Small intestine (tissue), 7 donors: ENCODE measurements around the gene PIK3R5. TPM values are rescaled to one million over a fixed set of nuclear protein-coding genes. Genes with fewer than 3 reads are reported as not detected.
A peak's percentile ranks its signal among the peaks of the same experiment; 100 is the strongest.
"Not testable (repeated sequence)": the region's sequence is repeated elsewhere in the genome, so short reads cannot be mapped to it uniquely, and the experiment has no call there.

Source experiments
- DNase-seq, 2 donors: peaks; one replicate each; pipeline versions ENCODE4 v3.0.0 to v3.0.0-alpha.2; 2013
- FAIRE-seq: peaks from 2 replicates; lab custom pipeline; 2012; peaks lifted over from hg19 to GRCh38; lab: Jason Lieb, UNC
- H3K27ac ChIP-seq, 3 donors: one replicate each; pipeline ENCODE4 v1.5.1; 2013; ENCODE audit warnings: low read length in 2 of 3, mild to moderate bottlenecking in 2 of 3, control low read depth in 1 of 3, inconsistent platforms in 1 of 3, low read depth in 1 of 3, moderate library complexity in 1 of 3
- H3K27me3 ChIP-seq, 3 donors: one replicate each; pipeline ENCODE4 v1.6.1; 2013; ENCODE audit warnings: low read length in 3 of 3, inconsistent platforms in 1 of 3; ENCODE audit not compliant: control insufficient read depth in 3 of 3, insufficient read depth in 3 of 3
- H3K36me3 ChIP-seq, 3 donors: one replicate each; pipeline ENCODE4 v1.6.1; 2013; ENCODE audit warnings: low read length in 3 of 3, inconsistent platforms in 1 of 3, low read depth in 1 of 3, mild to moderate bottlenecking in 1 of 3, moderate library complexity in 1 of 3; ENCODE audit not compliant: control insufficient read depth in 3 of 3, insufficient read depth in 2 of 3
- H3K4me1 ChIP-seq, 3 donors: one replicate each; pipeline ENCODE4 v1.6.1; 2013; ENCODE audit warnings: low read length in 2 of 3, inconsistent platforms in 1 of 3, low read depth in 1 of 3, mild to moderate bottlenecking in 1 of 3, moderate library complexity in 1 of 3; ENCODE audit not compliant: control insufficient read depth in 3 of 3, insufficient read depth in 2 of 3
- H3K4me3 ChIP-seq, 3 donors: one replicate each; pipeline ENCODE4 v1.5.1; 2013; ENCODE audit warnings: low read length in 3 of 3, control low read depth in 1 of 3, inconsistent platforms in 1 of 3, low read depth in 1 of 3, mild to moderate bottlenecking in 1 of 3, moderate library complexity in 1 of 3
- H3K9me3 ChIP-seq, 2 donors: one replicate each; pipeline ENCODE4 v1.6.1; 2013; ENCODE audit warnings: low read depth in 1 of 2, low read length in 1 of 2; ENCODE audit not compliant: control insufficient read depth in 2 of 2, insufficient read depth in 1 of 2
- WGBS, 3 donors: extraction: QIAGEN DNeasy Blood & Tissue Kit; methylation state at CpG; one replicate each; pipeline ENCODE4 v1.1.7; 2013; 5-methylcytosine and 5-hydroxymethylcytosine counted together
- polyA plus RNA-seq, 4 donors: library from polyadenylated mRNA; stranded (reverse) in 3 of 4; unstranded in 1 of 4; fragments of 200-250 nt in 3 of 4; fragments of 120-200 nt in 1 of 4; gene quantifications; one replicate each; pipeline versions ENCODE4 v1.2.1 to v1.2.3, GENCODE V29; 2013
- donor health status: healthy with polysubstance abuse.
- donor health status: control.
- donor health status: control.
- donor health status: Bipolar disorder and iron deficiency.
- donor health status: healthy.

Gene PIK3R5
- polyA plus RNA-seq, 4 donors, result 1.3 to 4.6 (median 3.0) TPM

DNA sequence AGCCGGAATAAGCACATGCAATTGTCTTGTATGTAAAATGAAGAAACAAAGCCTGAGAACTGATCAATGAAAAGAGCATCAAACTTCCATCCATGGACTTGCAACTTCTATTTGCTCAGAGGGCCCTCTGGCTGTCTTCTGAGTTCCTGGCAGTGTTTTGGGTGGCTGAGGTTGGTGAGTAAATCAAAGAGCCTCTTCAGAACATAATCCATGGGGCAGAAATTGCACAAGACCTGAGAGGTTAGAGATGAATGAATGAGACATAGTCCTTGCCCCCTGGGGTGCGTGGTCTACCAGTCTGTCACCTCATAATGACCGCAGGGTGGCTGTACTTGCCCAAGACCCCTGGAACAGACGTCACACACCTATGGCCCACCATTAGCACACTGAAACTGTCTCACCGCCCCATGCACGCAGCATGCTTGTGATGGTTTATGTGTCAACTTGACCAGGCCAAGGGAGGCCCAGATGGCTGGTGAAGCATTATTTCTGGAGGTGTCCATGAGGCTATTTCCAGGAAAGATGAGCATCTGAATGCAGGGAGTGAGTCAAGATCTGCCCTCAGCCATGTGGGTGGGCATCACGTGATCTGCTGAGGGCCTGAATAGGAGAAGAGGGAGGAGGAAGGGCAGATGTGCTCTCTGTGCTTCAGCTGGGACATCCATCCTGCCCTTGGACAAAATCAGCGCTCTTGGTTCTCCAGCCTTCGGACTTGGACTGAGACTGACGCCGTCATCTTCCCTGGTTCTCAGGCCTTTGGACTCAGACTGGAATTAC is 106.3 kb downstream of the PIK3R5 start:
- peaks cover 0 to 7% (median 0%) of the 10 kb centered on the region in 3 donors for H3K27me3 ChIP-seq
- H3K36me3 ChIP-seq, result no peaks in the 10 kb centered on the region
- no peak overlapping the region for H3K27ac ChIP-seq
- no peak for FAIRE-seq
- peaks cover 0 to 2% of the 10 kb centered on the region in 2 donors for H3K9me3 ChIP-seq
- DNase-seq, result no peak
- 78 to 85% (median 81%) methylated on average over 11 of the region's 11 CpGs for WGBS, 3 donors
- no peak overlapping the region for H3K4me3 ChIP-seq
- H3K4me1 ChIP-seq, result no peaks in the 10 kb centered on the region

DNA sequence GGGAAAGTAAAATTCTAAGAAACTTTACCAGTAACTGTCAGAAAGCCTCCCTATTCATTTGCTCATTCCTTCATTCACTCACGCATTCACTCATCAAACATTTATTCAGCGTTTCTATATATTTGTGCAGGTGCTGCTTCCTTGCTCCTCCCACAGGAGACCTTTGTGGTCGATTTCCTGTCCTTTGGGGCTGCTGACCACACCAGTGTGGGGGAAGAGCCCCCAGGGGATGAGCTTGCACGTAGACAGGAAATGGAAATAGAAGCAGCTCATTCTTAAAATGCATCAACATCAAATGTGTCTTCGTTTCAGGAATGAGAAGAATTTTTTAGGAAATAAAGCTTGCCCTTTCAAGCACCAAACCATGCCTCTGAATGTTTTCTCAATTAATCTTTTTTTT is 107.6 kb downstream of the PIK3R5 start:
- WGBS, 3 donors, result 27 to 39% (median 27%) methylated on average over 5 of the region's 5 CpGs
- FAIRE-seq, result no peak
- Histone ChIP-seq H3K27me3 (peaks cover 0 to 7% (median 0%) of the 10 kb centered on the region in 3 donors), H3K4me1 (no peaks in the 10 kb centered on the region), H3K27ac (no peak overlapping the region), H3K4me3 (no peak overlapping the region), H3K9me3 (no peaks in the 10 kb centered on the region), H3K36me3 (no peaks in the 10 kb centered on the region)
- peak in 1 of 2 donors; percentile 17 for DNase-seq

DNA sequence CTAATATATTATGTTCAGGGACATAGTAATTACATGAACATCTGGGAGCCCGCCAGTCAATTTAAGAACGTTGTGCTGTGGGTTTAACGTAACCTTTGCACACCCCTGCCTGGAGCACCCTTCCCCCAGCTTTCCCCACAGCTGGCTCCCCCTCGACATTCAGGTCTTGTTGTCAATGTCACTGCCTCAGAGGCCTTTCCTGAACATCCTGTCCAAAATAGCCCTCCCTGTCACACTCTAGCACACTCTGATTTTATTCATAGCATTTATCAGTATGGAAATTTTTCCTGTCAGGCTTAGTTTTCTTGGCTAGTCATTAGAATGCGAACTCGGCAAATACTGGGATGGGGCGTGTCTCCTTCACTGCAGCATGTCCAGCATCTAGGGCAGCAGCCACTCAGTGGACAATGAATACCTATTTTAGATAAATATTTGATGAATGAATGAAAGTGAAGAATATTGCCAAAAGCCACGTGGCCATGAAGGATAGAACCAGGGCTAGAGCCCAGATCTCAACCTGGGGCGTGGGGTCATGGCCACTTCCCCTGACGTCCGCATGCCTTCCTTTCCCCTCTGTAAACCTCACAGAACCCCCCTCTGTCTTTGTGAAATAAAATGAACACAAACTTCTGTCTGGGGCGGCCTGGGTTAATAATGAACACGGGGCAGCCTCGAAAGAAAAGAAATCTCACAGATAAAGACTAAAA is 108.5 kb downstream of the PIK3R5 start:
- DNase-seq, result no peak
- H3K36me3 ChIP-seq, result no peaks in the 10 kb centered on the region
- H3K4me3 ChIP-seq, result no peak overlapping the region
- FAIRE-seq, result no peak
- no peaks in the 10 kb centered on the region for H3K9me3 ChIP-seq
- no peak overlapping the region for H3K27ac ChIP-seq
- peaks cover 0 to 4% (median 0%) of the 10 kb centered on the region in 3 donors for H3K27me3 ChIP-seq
- 11 to 43% (median 19%) methylated on average over 14 of the region's 14 CpGs for WGBS, 3 donors
- no peaks in the 10 kb centered on the region for H3K4me1 ChIP-seq

DNA sequence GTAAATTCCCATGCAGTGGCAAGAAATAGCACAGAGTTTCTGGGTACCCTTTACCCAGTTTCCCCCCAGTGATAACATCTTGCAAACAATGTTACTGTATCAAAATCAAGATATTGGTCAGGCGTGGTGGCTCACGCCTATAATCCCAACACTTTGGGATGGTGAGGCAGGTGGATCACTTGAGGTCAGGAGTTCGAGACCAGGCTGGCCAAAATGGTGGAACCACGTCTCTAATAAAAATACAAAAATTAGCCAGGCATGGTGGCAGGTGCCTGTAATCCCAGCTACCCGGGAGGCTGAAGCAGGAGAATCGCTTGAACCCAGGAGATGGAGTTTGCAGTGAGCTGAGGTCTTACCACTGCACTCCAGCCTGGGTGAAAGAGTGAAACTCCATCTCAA is 109.3 kb downstream of the PIK3R5 start:
- not testable (repeated sequence) for H3K9me3 ChIP-seq, H3K27me3 ChIP-seq, H3K36me3 ChIP-seq, H3K4me3 ChIP-seq, H3K4me1 ChIP-seq, H3K27ac ChIP-seq, DNase-seq, FAIRE-seq
- WGBS, 3 donors, result 68 to 81% (median 70%) methylated on average over 6 of the region's 6 CpGs

DNA sequence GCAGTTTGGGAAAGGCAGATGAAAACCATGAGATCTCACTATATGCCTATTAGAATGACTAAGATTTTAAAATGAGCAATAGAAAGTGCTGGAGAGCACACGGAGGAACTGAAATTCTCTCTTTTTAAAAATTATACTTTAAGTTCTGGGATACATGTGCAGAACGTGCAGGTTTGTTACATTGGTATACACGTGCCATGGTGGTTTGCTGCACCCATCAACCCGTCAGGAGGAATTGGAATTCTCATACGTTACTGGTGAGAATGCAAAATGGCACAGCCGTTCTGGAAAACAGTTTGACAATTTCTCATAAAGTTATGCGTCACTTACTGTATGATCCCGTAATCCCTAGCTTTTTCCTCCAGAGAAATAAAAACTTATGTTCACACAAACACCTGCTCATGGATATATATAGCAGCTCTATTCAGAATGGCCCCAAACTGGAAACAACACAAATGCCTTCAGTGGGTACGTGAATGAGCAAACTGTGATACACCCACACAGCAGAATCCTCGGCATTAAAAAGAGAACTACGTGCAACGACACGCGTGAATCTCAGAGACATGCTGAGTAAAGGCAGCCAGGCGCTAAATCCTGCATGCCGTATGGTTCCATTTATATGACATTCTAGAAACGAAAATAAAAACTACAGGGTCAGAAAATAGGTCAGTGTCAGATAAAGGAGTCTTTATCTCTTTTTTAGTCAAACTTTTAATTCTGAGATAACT is 109.9 kb downstream of the PIK3R5 start:
- DNase-seq, result no peak
- no peaks in the 10 kb centered on the region for H3K4me1 ChIP-seq
- H3K36me3 ChIP-seq, result no peaks in the 10 kb centered on the region
- no peak for FAIRE-seq
- H3K4me3 ChIP-seq, result no peak overlapping the region
- H3K27ac ChIP-seq, result no peak overlapping the region
- WGBS, 3 donors, result 64 to 75% (median 71%) methylated on average over 17 of the region's 17 CpGs
- H3K9me3 ChIP-seq, result no peaks in the 10 kb centered on the region
- H3K27me3 ChIP-seq, result peaks cover 0 to 4% (median 0%) of the 10 kb centered on the region in 3 donors

DNA sequence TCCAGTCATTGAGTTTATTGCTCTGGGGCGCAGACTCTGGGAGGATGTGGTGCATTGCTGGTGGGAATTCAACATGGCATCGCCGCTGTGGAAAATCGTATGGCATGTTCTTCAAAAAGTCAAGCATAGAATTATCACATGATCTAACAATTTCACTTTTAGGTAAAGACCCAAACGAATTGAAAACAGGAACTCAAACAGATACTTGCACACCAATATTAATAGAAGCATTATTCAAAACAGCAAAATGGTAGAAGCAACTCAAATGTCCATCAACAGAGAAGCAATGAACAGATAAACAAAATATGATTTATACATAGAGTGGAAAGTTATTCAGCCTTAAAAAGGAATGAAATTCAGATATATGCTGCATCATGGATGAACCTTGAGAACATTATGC is 113.9 kb downstream of the PIK3R5 start:
- WGBS, 3 donors, result 80 to 85% (median 81%) methylated on average over 5 of the region's 5 CpGs
- Histone ChIP-seq H3K27me3 (no peaks in the 10 kb centered on the region), H3K4me1 (no peaks in the 10 kb centered on the region), H3K36me3 (no peaks in the 10 kb centered on the region), H3K9me3 (no peaks in the 10 kb centered on the region), H3K27ac (no peak overlapping the region), H3K4me3 (no peak overlapping the region)
- DNase-seq (no peak), FAIRE-seq (no peak)

DNA sequence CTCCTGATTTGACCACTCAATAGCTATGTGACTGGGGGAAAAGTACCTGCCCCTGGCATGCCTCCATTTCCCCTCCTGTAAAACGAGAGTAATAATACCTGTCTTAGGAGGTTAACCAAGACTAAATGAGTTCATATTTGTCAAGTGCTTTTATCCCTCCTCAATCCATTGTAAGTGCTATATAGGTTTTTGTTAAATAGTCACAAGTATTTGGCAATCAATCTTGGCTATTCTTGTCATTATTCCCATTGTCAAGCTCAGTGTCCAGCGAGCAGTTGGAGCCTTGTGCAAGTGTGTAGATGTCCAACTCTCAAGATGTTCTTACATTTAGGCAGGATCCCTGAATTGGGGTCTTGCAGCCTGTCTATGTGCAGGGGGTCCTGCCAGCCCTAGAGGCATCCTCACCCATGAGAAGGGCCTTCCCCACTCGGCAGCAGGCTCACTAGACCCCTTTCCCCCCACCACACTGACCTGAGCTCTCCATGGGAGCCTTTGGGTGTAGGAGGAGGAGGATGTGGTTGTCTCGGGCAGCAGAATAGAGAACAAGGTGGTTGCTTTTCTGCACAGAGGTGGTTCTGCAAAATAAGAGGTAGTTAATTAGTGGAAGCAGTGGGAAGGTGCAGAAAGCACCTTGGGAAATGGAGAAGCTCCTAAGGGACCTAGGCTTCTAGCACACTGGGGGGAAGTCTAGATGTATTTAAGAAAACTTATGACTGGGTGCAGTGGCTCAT is 116.0 kb downstream of the PIK3R5 start:
- FAIRE-seq, result no peak
- Histone ChIP-seq H3K27me3 (no peaks in the 10 kb centered on the region), H3K36me3 (no peaks in the 10 kb centered on the region), H3K4me3 (no peak overlapping the region), H3K4me1 (no peaks in the 10 kb centered on the region), H3K9me3 (no peaks in the 10 kb centered on the region), H3K27ac (no peak overlapping the region)
- no peak for DNase-seq
- 71 to 77% (median 73%) methylated on average over 4 of the region's 4 CpGs for WGBS, 3 donors

DNA sequence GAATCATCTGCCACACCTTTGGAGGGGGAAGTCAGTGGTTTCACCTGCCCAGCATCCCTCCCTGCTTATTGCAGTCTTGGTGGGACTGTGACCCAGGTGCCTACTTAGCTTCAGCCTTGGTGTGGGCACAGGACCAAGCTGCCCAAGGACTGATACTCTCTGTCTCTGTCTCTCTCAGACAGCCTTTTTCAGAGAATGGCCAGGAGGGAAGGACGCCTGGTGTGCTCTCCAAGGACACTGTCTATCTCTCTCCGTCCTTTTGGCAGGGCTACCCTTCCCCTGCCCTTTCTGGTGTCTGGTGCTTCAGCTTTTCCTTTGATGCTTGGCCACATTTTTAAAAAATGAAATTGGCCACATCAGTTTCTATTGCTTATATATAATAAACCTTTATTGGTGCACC is 117.6 kb downstream of the PIK3R5 start:
- FAIRE-seq (no peak), DNase-seq (no peak)
- Histone ChIP-seq H3K36me3 (no peaks in the 10 kb centered on the region), H3K9me3 (no peaks in the 10 kb centered on the region), H3K4me3 (no peak overlapping the region), H3K4me1 (no peaks in the 10 kb centered on the region), H3K27me3 (no peaks in the 10 kb centered on the region), H3K27ac (no peak overlapping the region)
- WGBS, 3 donors, result 84 to 96% (median 90%) methylated on average over 2 of the region's 2 CpGs
